ENCODE data around the gene TECPR2. TPM values are rescaled to one million over a fixed set of nuclear protein-coding genes. Genes with fewer than 3 reads are reported as not detected.

The TECPR2 gene
- total RNA-seq, 1 experiment from 2014 or later = 9.3 TPM

DNA sequence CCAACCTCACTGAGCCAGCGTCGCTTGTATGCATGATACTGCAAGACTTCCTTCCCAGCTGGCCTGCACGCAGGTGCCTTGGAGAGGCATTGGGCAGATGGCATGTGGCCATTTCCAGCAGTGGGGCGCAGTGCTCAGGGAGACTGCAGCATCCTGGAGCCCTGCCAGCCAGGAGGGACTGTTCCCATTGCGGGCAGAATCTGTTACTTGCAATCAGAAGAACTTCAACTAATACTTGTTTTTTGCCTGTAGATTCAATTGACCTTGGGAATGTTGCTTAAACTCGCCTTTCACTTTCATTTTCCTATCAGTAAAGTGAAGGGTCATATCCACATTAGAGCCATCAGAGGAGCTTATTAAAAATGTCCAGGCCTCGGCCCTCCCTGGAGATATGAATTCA, 117.0 kb downstream of the TECPR2 start:
- POLR2A ChIA-PET = no interaction called here
- Histone ChIP-seq H3K4me3 (ENCODE audit: low read depth, low read length) (no peak overlapping the region), H3K4me1 (peaks cover 3% of the 10 kb centered on the region; the same call in 1 of the 2 replicates), H3K9me3 (no peaks in the 10 kb centered on the region), H3K36me3 (ENCODE audit: control insufficient read depth, insufficient read depth, low read length) (no peaks in the 10 kb centered on the region), H3K27me3 (replicated peaks; ENCODE audit: control insufficient read depth, insufficient read depth, low read length) (no peaks in the 10 kb centered on the region; the same call in 1 of the 2 replicates)
- no peak for DNase-seq
- no peak overlapping the region for H3K27ac Mint-ChIP-seq (ENCODE audit: unreplicated experiment)
- BruUV-seq (replicated peaks) = no TSS peak
- H3K36me3 Mint-ChIP-seq (ENCODE audit: insufficient read depth, unreplicated experiment) = peaks cover 6% of the 10 kb centered on the region
- peaks cover 10% of the 10 kb centered on the region for H3K9me3 Mint-ChIP-seq (ENCODE audit: unreplicated experiment)
- intact Hi-C loops (cut with micrococcal nuclease; ENCODE audit: unreplicated experiment) = no loop called here
- no peak overlapping the region for H3K4me3 Mint-ChIP-seq (ENCODE audit: unreplicated experiment)
- CTCF ChIA-PET = no interaction called here
- no peaks in the 10 kb centered on the region for H3K27me3 Mint-ChIP-seq (ENCODE audit: insufficient read depth, unreplicated experiment)
- TF ChIP-seq, protein P1, sequence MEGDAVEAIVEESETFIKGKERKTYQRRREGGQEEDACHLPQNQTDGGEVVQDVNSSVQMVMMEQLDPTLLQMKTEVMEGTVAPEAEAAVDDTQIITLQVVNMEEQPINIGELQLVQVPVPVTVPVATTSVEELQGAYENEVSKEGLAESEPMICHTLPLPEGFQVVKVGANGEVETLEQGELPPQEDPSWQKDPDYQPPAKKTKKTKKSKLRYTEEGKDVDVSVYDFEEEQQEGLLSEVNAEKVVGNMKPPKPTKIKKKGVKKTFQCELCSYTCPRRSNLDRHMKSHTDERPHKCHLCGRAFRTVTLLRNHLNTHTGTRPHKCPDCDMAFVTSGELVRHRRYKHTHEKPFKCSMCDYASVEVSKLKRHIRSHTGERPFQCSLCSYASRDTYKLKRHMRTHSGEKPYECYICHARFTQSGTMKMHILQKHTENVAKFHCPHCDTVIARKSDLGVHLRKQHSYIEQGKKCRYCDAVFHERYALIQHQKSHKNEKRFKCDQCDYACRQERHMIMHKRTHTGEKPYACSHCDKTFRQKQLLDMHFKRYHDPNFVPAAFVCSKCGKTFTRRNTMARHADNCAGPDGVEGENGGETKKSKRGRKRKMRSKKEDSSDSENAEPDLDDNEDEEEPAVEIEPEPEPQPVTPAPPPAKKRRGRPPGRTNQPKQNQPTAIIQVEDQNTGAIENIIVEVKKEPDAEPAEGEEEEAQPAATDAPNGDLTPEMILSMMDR (IDR thresholded peaks at IDR 0.05; ENCODE audit: insufficient read depth in 1 of 2, low read depth in 1 of 2, low read length in 1 of 2, severe bottlenecking in 1 of 2, unreplicated experiment in 1 of 2) = no peak
- peaks cover 7% of the 10 kb centered on the region for H3K4me1 Mint-ChIP-seq (ENCODE audit: low read depth, unreplicated experiment)

DNA sequence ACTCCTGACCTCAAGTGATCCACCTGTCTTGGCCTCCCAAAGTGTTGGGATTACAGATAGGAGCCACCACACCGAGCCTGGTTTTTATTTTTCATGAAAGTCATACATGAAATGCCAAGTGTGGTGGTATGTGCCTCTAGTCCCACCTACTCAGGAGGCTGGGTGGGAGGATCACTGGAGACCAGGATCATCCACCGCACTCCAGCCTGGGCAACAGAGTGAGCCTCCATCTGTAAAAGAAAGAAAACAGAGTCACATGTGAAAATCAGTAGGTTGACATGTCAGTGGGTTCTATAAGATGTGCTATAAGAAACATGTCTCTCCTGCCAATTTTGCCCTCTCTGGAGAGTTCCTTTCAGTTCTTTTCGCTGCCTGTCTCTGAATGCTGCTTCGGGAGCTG, 118.6 kb downstream of the TECPR2 start:
- Histone ChIP-seq H3K36me3 (ENCODE audit: control insufficient read depth, insufficient read depth, low read length) (no peaks in the 10 kb centered on the region), H3K4me3 (ENCODE audit: low read depth, low read length) (no peak overlapping the region), H3K27me3 (replicated peaks; ENCODE audit: control insufficient read depth, insufficient read depth, low read length) (no peaks in the 10 kb centered on the region; the same call in 1 of the 2 replicates), H3K9me3 (no peaks in the 10 kb centered on the region), H3K4me1 (peaks cover 3% of the 10 kb centered on the region; the same call in 1 of the 2 replicates)
- POLR2A ChIA-PET = no interaction called here
- TF ChIP-seq, protein P1 (IDR thresholded peaks at IDR 0.05; ENCODE audit: insufficient read depth in 1 of 2, low read depth in 1 of 2, low read length in 1 of 2, severe bottlenecking in 1 of 2, unreplicated experiment in 1 of 2) = no peak
- Mint-ChIP-seq H3K4me3 (ENCODE audit: unreplicated experiment) (no peak overlapping the region), H3K27ac (ENCODE audit: unreplicated experiment) (no peak overlapping the region), H3K36me3 (ENCODE audit: insufficient read depth, unreplicated experiment) (peaks cover 6% of the 10 kb centered on the region), H3K9me3 (ENCODE audit: unreplicated experiment) (peaks cover 10% of the 10 kb centered on the region), H3K4me1 (ENCODE audit: low read depth, unreplicated experiment) (peaks cover 7% of the 10 kb centered on the region), H3K27me3 (ENCODE audit: insufficient read depth, unreplicated experiment) (no peaks in the 10 kb centered on the region)
- CTCF ChIA-PET = no interaction called here
- no peak for DNase-seq
- intact Hi-C loops (cut with micrococcal nuclease; ENCODE audit: unreplicated experiment) = no loop called here
- no TSS peak for BruUV-seq (replicated peaks)

DNA sequence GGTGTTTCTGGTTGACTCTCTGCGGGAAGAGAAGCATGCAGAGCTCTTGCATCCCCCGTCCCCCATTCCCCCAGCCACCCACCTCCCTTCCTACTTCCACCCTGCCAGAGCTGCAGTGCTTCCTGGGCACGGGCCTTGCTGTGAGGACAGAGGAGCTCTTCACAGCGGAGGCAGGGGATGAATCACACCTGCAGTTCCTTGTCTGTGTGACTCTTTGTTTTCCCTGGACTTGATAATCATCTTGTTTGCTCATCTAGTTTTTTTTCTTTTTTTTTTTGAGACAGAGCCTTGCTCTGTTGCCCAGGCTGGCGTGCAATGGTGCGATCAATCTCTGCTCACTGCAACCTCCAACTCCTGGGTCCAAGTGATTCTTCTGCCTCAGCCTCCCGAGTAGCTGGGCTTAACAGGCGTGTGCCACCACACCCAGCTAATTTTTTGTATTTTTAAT, 119.1 kb downstream of the TECPR2 start:
- no peak overlapping the region for H3K4me3 ChIP-seq (ENCODE audit: low read depth, low read length)
- H3K4me3 Mint-ChIP-seq (ENCODE audit: unreplicated experiment) = no peak overlapping the region
- no peak for DNase-seq
- H3K4me1 ChIP-seq = peaks cover 3% of the 10 kb centered on the region; the same call in 1 of the 2 replicates
- H3K9me3 Mint-ChIP-seq (ENCODE audit: unreplicated experiment) = peaks cover 10% of the 10 kb centered on the region
- POLR2A ChIA-PET = no interaction called here
- TF ChIP-seq, protein P1 (IDR thresholded peaks at IDR 0.05; ENCODE audit: insufficient read depth in 1 of 2, low read depth in 1 of 2, low read length in 1 of 2, severe bottlenecking in 1 of 2, unreplicated experiment in 1 of 2) = no peak
- CTCF ChIA-PET = no interaction called here
- no TSS peak for BruUV-seq (replicated peaks)
- H3K36me3 ChIP-seq (ENCODE audit: control insufficient read depth, insufficient read depth, low read length) = no peaks in the 10 kb centered on the region
- peaks cover 6% of the 10 kb centered on the region for H3K36me3 Mint-ChIP-seq (ENCODE audit: insufficient read depth, unreplicated experiment)
- peaks cover 7% of the 10 kb centered on the region for H3K4me1 Mint-ChIP-seq (ENCODE audit: low read depth, unreplicated experiment)
- H3K27me3 Mint-ChIP-seq (ENCODE audit: insufficient read depth, unreplicated experiment) = no peaks in the 10 kb centered on the region
- H3K27ac Mint-ChIP-seq (ENCODE audit: unreplicated experiment) = no peak overlapping the region
- intact Hi-C loops (cut with micrococcal nuclease; ENCODE audit: unreplicated experiment) = no loop called here
- H3K9me3 ChIP-seq = no peaks in the 10 kb centered on the region
- no peaks in the 10 kb centered on the region; the same call in 1 of the 2 replicates for H3K27me3 ChIP-seq (replicated peaks; ENCODE audit: control insufficient read depth, insufficient read depth, low read length)

Data from Caco-2 (cell line).